ENCODE measurements around the gene RIMS4. TPM values are rescaled to one million over a fixed set of nuclear protein-coding genes. Genes with fewer than 3 reads are reported as not detected.

The RIMS4 gene
- total and polyA plus RNA-seq, 2 of the 13 experiments (the other 11 are each of a cell fraction or from before 2014, with no cell fraction given): 0.01 to 0.07 TPM

- no peak for TF ChIP-seq CERS6 (CRISPR knock-in tag; IDR thresholded peaks at IDR 0.05)
- TF ChIP-seq ZNF660 (CRISPR knock-in tag; IDR thresholded peaks at IDR 0.05; ENCODE audit: borderline replicate concordance, low read depth): no peak
- no peak for TF ChIP-seq NBN (conservative IDR thresholded peaks at IDR 0.05)
- no peak for TF ChIP-seq HNF1A (IDR thresholded peaks at IDR 0.05; ENCODE audit: low read depth)
- no peak for TF ChIP-seq HNF1A (CRISPR knock-in tag; IDR thresholded peaks at IDR 0.05; ENCODE audit: borderline replicate concordance)
- no peak for TF ChIP-seq ZXDC (CRISPR knock-in tag; IDR thresholded peaks at IDR 0.05)
- TF ChIP-seq ZNF3 (CRISPR knock-in tag; IDR thresholded peaks at IDR 0.05): no peak
- TF ChIP-seq ZNF484 (CRISPR knock-in tag; IDR thresholded peaks at IDR 0.05; ENCODE audit: borderline replicate concordance, low read depth): no peak
- TF ChIP-seq POGK (CRISPR knock-in tag; conservative IDR thresholded peaks at IDR 0.05): no peak
- no peak for TF ChIP-seq ZNF879 (CRISPR knock-in tag; IDR thresholded peaks at IDR 0.05)
- TF ChIP-seq ZNF576 (CRISPR knock-in tag; IDR thresholded peaks at IDR 0.05): no peak
- TF ChIP-seq THYN1 (CRISPR knock-in tag; IDR thresholded peaks at IDR 0.05; ENCODE audit: borderline replicate concordance, low read depth): no peak
- TF ChIP-seq FUBP1 (CRISPR knock-in tag; IDR thresholded peaks at IDR 0.05; ENCODE audit: borderline replicate concordance): no peak
These were observed 33.4 kb downstream of the RIMS4 start (continued) for GRCh38 chr20:44776980-44777379.
